ENCODE measurements around the gene CHST6.
A peak's percentile ranks its signal among the peaks of the same experiment; 100 is the strongest.

The CHST6 gene

GRCh38 chr16:75432828-75433731, 62.2 kb downstream of the CHST6 start, which contains the start of gene CFDP1 (continued):
- TF ChIP-seq INSM2 (tag by site-specific recombination; IDR thresholded peaks at IDR 0.05), result peak; percentile 60; the same call in 1 of the 2 replicates
- TF ChIP-seq ZNF202 (tag by site-specific recombination; IDR thresholded peaks at IDR 0.05; ENCODE audit: borderline replicate concordance), result no peak
- no peak for TF ChIP-seq ZNF23 (tag by site-specific recombination; IDR thresholded peaks at IDR 0.05; ENCODE audit: borderline replicate concordance)
- TF ChIP-seq ZNF148 (tag by site-specific recombination; IDR thresholded peaks at IDR 0.05; ENCODE audit: borderline replicate concordance), result no peak
- peak; percentile 89 for TF ChIP-seq ZNF610 (tag by site-specific recombination; IDR thresholded peaks at IDR 0.05; ENCODE audit: borderline replicate concordance)
- TF ChIP-seq ZNF37A (tag by site-specific recombination; IDR thresholded peaks at IDR 0.05), result no peak
- peak; percentile 46; the same call in 1 of the 2 replicates for TF ChIP-seq OVOL3 (tag by site-specific recombination; IDR thresholded peaks at IDR 0.05)
- no peak for TF ChIP-seq ZNF558 (tag by site-specific recombination; IDR thresholded peaks at IDR 0.05)
- TF ChIP-seq ZNF426 (tag by site-specific recombination; IDR thresholded peaks at IDR 0.05), result no peak
- TF ChIP-seq ZNF174 (tag by site-specific recombination; IDR thresholded peaks at IDR 0.05), result no peak
- TF ChIP-seq ZNF704 (tag by site-specific recombination; IDR thresholded peaks at IDR 0.05), result no peak
- peak; percentile 64; the same call in 1 of the 2 replicates for TF ChIP-seq KLF8 (tag by site-specific recombination; IDR thresholded peaks at IDR 0.05)
- no peak for TF ChIP-seq ZNF112 (tag by site-specific recombination; IDR thresholded peaks at IDR 0.05)
- TF ChIP-seq ZNF2 (tag by site-specific recombination; IDR thresholded peaks at IDR 0.05), result peak; percentile 56; the same call in 1 of the 2 replicates
- no peak for TF ChIP-seq GLI4 (tag by site-specific recombination; IDR thresholded peaks at IDR 0.05)
- TF ChIP-seq ZBTB11 (tag by site-specific recombination; conservative IDR thresholded peaks at IDR 0.05; ENCODE audit: low read depth), result peak; percentile 82
- TF ChIP-seq SCRT1 (tag by site-specific recombination; IDR thresholded peaks at IDR 0.05; ENCODE audit: borderline replicate concordance), result no peak
- TF ChIP-seq ZNF26 (tag by site-specific recombination; IDR thresholded peaks at IDR 0.05), result no peak
- no peak for TF ChIP-seq ZNF571 (tag by site-specific recombination; IDR thresholded peaks at IDR 0.05)
- TF ChIP-seq ZNF660 (tag by site-specific recombination; IDR thresholded peaks at IDR 0.05), result 0 out of 2 replicates have a peak, but pooled peaks have one; percentile 35
- TF ChIP-seq KLF1 (tag by site-specific recombination; IDR thresholded peaks at IDR 0.05), result peak; percentile 75; the same call in 1 of the 2 replicates
- TF ChIP-seq TRIM28 (IDR thresholded peaks at IDR 0.05; ENCODE audit: borderline replicate concordance, low read length), result no peak
- no peak for TF ChIP-seq ZNF544 (tag by site-specific recombination; IDR thresholded peaks at IDR 0.05)
- TF ChIP-seq ZNF394 (tag by site-specific recombination; IDR thresholded peaks at IDR 0.05; ENCODE audit: borderline replicate concordance), result no peak; the same call in 1 of the 2 replicates
- no peak for TF ChIP-seq ZNF707 (tag by site-specific recombination; IDR thresholded peaks at IDR 0.05)
- peak; percentile 46; the same call in 1 of the 2 replicates for TF ChIP-seq KLF17 (tag by site-specific recombination; IDR thresholded peaks at IDR 0.05)
- TF ChIP-seq ZNF530 (tag by site-specific recombination; IDR thresholded peaks at IDR 0.05; ENCODE audit: low read depth), result no peak
- TF ChIP-seq ZNF596 (tag by site-specific recombination; IDR thresholded peaks at IDR 0.05), result peak; percentile 42; the same call in 1 of the 2 replicates
